Suprapubic skin (tissue), 3 donors: ENCODE measurements around the gene ILF2.

Source experiments
- POLR2A ChIP-seq, 2 donors: fragments of 450-650 bp; IDR thresholded peaks; one replicate each; pipeline ENCODE4 v1.6.1; 2017; ENCODE audit warnings: antibody characterized with exemption in 2 of 2, mild to moderate bottlenecking in 2 of 2, moderate library complexity in 2 of 2
- TF ChIP-seq, protein P1 (sequence below), 2 donors: fragments of 200-600 bp in 1 of 2; fragments of 450-650 bp in 1 of 2; sonication (generic) in 1 of 2; IDR thresholded peaks; one replicate each; pipeline ENCODE4 v1.5.1; 2016 to 2019; ENCODE audit warnings: antibody characterized with exemption in 2 of 2, mild to moderate bottlenecking in 1 of 2, moderate library complexity in 1 of 2

DNA sequence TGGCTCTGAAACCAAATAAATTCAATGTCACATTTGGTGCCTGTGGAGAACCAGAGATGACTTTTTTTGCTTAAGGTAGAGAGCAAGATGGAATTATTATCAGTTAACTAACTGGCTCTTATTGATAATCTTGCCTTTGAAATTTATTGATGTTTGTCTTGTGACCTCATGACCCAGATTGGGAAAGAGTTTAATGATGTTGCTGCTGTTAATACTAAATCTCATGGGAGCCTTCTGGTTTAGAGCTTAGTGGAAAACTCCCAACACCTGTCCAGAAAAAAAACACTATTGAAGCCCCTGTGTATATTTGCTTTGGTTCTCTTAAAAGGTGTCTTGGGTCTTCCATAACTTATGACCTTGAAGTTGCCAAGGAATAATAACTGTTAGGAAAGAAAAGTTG lies 27.0 kb downstream of the ILF2 start:
- TF ChIP-seq, protein P1, sequence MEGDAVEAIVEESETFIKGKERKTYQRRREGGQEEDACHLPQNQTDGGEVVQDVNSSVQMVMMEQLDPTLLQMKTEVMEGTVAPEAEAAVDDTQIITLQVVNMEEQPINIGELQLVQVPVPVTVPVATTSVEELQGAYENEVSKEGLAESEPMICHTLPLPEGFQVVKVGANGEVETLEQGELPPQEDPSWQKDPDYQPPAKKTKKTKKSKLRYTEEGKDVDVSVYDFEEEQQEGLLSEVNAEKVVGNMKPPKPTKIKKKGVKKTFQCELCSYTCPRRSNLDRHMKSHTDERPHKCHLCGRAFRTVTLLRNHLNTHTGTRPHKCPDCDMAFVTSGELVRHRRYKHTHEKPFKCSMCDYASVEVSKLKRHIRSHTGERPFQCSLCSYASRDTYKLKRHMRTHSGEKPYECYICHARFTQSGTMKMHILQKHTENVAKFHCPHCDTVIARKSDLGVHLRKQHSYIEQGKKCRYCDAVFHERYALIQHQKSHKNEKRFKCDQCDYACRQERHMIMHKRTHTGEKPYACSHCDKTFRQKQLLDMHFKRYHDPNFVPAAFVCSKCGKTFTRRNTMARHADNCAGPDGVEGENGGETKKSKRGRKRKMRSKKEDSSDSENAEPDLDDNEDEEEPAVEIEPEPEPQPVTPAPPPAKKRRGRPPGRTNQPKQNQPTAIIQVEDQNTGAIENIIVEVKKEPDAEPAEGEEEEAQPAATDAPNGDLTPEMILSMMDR (IDR thresholded peaks at IDR 0.05), result no peak
- TF ChIP-seq POLR2A (IDR thresholded peaks at IDR 0.05), result no peak
